Measurements from ENCODE around the gene HOOK1. TPM values are rescaled to one million over a fixed set of nuclear protein-coding genes. Genes with fewer than 3 reads are reported as not detected.

Gene HOOK1
- total RNA-seq, 4 donors from 2014 or later = 0.40 to 2.0 (median 0.47) TPM; not detected in 1

DNA sequence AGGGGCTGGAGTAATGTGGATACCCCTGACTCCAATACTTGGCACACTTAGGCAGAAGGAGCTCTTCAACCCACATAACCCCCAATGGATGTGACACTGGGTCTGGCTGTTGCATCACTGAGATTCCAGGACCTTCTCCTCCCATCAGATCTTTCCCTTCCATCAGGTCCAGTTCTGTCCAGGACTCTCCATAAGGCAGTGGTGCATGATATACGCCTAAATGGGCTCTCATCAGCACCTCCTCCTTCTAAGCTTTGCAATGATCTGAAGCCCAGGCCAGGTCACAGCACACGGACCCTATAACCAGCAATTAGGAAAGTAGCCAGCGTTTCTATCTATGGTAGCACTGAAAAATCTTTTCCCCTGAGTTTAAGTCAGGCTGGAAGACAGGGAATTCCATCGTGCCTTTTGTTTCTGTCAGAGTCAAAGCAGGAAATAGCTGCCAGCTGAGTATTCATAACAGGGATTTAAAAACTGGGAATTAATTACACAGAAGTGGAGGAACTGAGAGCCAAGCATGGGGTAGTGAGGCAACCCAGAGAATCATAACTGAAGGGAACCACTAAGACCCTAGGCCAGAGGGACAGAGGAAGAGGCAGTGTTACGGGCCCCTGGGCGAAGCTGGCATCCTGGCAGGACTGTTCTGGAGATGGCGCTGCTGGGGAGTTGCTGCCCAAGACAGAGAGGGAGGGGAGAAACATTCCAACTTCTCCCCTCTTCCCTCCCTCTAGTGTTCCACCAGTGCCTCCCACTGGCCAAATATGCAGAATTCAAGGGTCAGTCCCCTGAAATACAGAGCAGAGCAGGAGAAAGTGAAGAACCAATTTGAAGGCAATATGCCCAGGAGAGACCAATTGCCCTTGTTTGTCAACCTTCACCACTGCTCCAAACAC is 37.5 kb upstream of the HOOK1 start:
- no peak for ATAC-seq
- Histone ChIP-seq H3K4me3 (no peak overlapping the region), H3K4me1 (peaks cover 0 to 12% (median 0%) of the 10 kb centered on the region in 3 donors), H3K9me3 (no peaks in the 10 kb centered on the region), H3K27me3 (no peaks in the 10 kb centered on the region), H3K36me3 (no peaks in the 10 kb centered on the region), H3K27ac (no peak overlapping the region)
- 36 to 43% methylated on average over 6 to 7 of the region's 7 CpGs for WGBS, 2 donors (ENCODE audit: low coverage in 1 of 2)
- TF ChIP-seq, protein P1, sequence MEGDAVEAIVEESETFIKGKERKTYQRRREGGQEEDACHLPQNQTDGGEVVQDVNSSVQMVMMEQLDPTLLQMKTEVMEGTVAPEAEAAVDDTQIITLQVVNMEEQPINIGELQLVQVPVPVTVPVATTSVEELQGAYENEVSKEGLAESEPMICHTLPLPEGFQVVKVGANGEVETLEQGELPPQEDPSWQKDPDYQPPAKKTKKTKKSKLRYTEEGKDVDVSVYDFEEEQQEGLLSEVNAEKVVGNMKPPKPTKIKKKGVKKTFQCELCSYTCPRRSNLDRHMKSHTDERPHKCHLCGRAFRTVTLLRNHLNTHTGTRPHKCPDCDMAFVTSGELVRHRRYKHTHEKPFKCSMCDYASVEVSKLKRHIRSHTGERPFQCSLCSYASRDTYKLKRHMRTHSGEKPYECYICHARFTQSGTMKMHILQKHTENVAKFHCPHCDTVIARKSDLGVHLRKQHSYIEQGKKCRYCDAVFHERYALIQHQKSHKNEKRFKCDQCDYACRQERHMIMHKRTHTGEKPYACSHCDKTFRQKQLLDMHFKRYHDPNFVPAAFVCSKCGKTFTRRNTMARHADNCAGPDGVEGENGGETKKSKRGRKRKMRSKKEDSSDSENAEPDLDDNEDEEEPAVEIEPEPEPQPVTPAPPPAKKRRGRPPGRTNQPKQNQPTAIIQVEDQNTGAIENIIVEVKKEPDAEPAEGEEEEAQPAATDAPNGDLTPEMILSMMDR (IDR thresholded peaks at IDR 0.05) = no peak
- TF ChIP-seq EP300 (IDR thresholded peaks at IDR 0.05) = no peak
- TF ChIP-seq POLR2A (IDR thresholded peaks at IDR 0.05) = no peak
- no peak for TF ChIP-seq POLR2AphosphoS5 (IDR thresholded peaks at IDR 0.05)

DNA sequence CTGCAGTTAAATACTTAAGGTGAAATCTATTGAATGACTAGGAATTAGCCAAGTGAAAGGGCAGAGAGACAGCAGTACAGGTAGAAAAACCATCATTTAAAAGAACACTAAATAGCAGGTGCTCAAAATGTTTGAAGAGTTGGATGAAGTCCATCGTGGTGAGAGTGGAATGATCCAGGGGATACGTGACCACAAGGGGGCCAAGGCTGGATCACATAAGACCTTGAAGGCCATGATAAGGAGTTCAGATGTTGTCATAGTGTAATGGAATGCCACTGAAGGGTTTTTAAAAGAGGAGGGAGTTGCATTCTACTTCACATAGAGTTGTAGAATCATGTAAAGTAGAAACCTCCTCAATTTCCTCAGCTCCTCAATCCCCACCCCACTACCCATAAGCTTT is 34.8 kb upstream of the HOOK1 start:
- no peak for ATAC-seq
- H3K9me3 ChIP-seq = no peaks in the 10 kb centered on the region
- no peak overlapping the region for H3K27ac ChIP-seq
- no peak overlapping the region for H3K4me3 ChIP-seq
- TF ChIP-seq POLR2A (IDR thresholded peaks at IDR 0.05) (no peak), EP300 (IDR thresholded peaks at IDR 0.05) (no peak), POLR2AphosphoS5 (IDR thresholded peaks at IDR 0.05) (no peak)
- TF ChIP-seq, protein P1 (IDR thresholded peaks at IDR 0.05) = no peak
- H3K4me1 ChIP-seq = peaks cover 0 to 12% (median 0%) of the 10 kb centered on the region in 3 donors
- 53 to 77% methylated on average over 2 of the region's 2 CpGs for WGBS, 2 donors (ENCODE audit: low coverage in 1 of 2)
- H3K36me3 ChIP-seq = no peaks in the 10 kb centered on the region
- no peaks in the 10 kb centered on the region for H3K27me3 ChIP-seq

DNA sequence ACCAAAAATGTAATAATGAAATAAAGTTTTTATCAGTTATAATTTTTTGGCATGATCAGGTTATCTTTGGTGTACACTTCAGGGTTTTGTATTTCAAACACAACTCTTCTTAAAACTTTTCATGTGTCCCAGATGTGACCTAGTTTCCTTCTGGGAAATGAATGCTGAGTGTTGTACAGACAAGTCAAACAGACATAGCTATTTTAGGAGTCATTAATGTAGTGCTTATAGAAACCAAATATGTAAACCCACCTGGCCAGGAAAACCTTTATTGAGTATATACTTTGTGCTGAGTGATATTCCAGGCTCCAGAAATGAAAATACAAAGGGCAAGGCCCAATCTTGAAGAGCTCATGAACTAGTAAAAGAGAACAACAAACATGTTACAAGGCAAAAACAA is 25.9 kb upstream of the HOOK1 start:
- Histone ChIP-seq H3K36me3 (no peaks in the 10 kb centered on the region), H3K4me1 (no peaks in the 10 kb centered on the region), H3K9me3 (peaks cover 0 to 14% (median 0%) of the 10 kb centered on the region in 3 donors), H3K27ac (no peak overlapping the region), H3K4me3 (no peak overlapping the region), H3K27me3 (no peaks in the 10 kb centered on the region)
- TF ChIP-seq POLR2A (IDR thresholded peaks at IDR 0.05) (no peak), EP300 (IDR thresholded peaks at IDR 0.05) (no peak), POLR2AphosphoS5 (IDR thresholded peaks at IDR 0.05) (no peak)
- TF ChIP-seq, protein P1 (IDR thresholded peaks at IDR 0.05) = no peak
- ATAC-seq = no peak

DNA sequence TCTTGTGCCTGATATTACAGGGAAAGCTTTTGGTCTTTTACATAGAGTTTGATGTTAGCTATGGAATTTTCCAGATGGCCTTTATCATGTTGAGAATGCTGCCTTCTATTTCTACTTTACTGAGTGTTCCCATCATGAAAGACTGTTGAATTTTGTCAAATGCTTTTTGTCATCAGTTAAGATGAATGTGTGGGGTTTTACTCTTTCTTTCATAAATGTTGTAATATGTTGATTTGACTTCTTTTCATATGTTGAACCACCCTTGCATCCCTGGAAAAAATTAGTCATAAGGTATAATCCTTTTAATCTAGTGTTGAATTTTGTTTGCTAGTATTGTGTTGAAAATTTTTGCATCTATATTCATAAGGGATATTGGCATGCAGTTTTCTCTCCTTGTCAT is 16.1 kb upstream of the HOOK1 start:
- Histone ChIP-seq H3K9me3 (peaks cover 0 to 4% (median 0%) of the 10 kb centered on the region in 3 donors), H3K4me3 (no peak overlapping the region), H3K27ac (no peak overlapping the region), H3K4me1 (no peaks in the 10 kb centered on the region), H3K27me3 (no peaks in the 10 kb centered on the region), H3K36me3 (no peaks in the 10 kb centered on the region)
- ATAC-seq = no peak
- TF ChIP-seq, protein P1 (IDR thresholded peaks at IDR 0.05) = no peak
- TF ChIP-seq POLR2AphosphoS5 (IDR thresholded peaks at IDR 0.05) (no peak), POLR2A (IDR thresholded peaks at IDR 0.05) (no peak), EP300 (IDR thresholded peaks at IDR 0.05) (no peak)

- Histone ChIP-seq H3K4me1 (no peaks in the 10 kb centered on the region), H3K27me3 (no peaks in the 10 kb centered on the region), H3K9me3 (no peaks in the 10 kb centered on the region), H3K36me3 (no peaks in the 10 kb centered on the region), H3K27ac (no peak overlapping the region), H3K4me3 (no peak overlapping the region)
- ATAC-seq = no peak
- WGBS, 2 donors (ENCODE audit: low coverage in 1 of 2) = 62% methylated on average over 1 of the region's 1 CpG; no CpG with 5 or more reads in 1 of the 2 donors
- TF ChIP-seq EP300 (IDR thresholded peaks at IDR 0.05) (no peak), POLR2A (IDR thresholded peaks at IDR 0.05) (no peak), POLR2AphosphoS5 (IDR thresholded peaks at IDR 0.05) (no peak)
- TF ChIP-seq, protein P1 (IDR thresholded peaks at IDR 0.05) = no peak
Observed at GRCh38 chr1:59803458-59804038, 11.2 kb upstream of the HOOK1 start.

Measured in gastroesophageal sphincter (tissue), 4 donors.